ENCODE results near the gene GPR162.

Gene GPR162

GRCh38 chr12:6782850-6783566 is 38.6 kb upstream of the GPR162 start:
- H3K36me3 ChIP-seq (replicated peaks; ENCODE audit: insufficient read depth, low read length), result no peaks in the 10 kb centered on the region
- H3K4me3 ChIP-seq (ENCODE audit: low read length), result 0 out of 2 replicates have a peak overlapping the region, but pooled peaks have one; percentile 1
- H3K9me3 ChIP-seq (replicated peaks; ENCODE audit: insufficient read depth, low read length), result no peaks in the 10 kb centered on the region
- H3K9me2 ChIP-seq (replicated peaks; ENCODE audit: insufficient read depth, low read length), result no peaks in the 10 kb centered on the region
- peak overlapping the region; percentile 70 for H2AFZ ChIP-seq (ENCODE audit: low read length)
- peaks cover 30% of the 10 kb centered on the region for H3K4me1 ChIP-seq (ENCODE audit: low read length)
- TF ChIP-seq EZH2 (optimal IDR thresholded peaks at IDR 0.05; ENCODE audit: low read depth, low read length) (no peak), CTCF (IDR thresholded peaks at IDR 0.05; ENCODE audit: low read length) (no peak), EZH2phosphoT487 (IDR thresholded peaks at IDR 0.05; ENCODE audit: low read length) (no peak)
- DNase-seq, result no peak
- H3K9ac ChIP-seq (ENCODE audit: low read length), result no peak overlapping the region; the same call in 1 of the 2 replicates
- 0 out of 2 replicates have a peak, but pooled peaks cover under 1% of the 10 kb centered on the region for H3K27me3 ChIP-seq (replicated peaks; ENCODE audit: insufficient read depth, low read length)
- H3K79me2 ChIP-seq (ENCODE audit: low read length), result no peaks in the 10 kb centered on the region
- peaks cover 6% of the 10 kb centered on the region for H3F3A ChIP-seq (ENCODE audit: insufficient read depth, low read length)
- peak overlapping the region; percentile 64; the same call in 1 of the 2 replicates for H3K27ac ChIP-seq (ENCODE audit: low read length)
- peak overlapping the region; percentile 56 for H3K4me2 ChIP-seq (ENCODE audit: low read depth, low read length)
- H4K20me1 ChIP-seq (ENCODE audit: insufficient read depth, low read length), result no peaks in the 10 kb centered on the region

- no peak for DNase-seq
- H3K79me2 ChIP-seq (ENCODE audit: low read length), result no peaks in the 10 kb centered on the region
- TF ChIP-seq CTCF (IDR thresholded peaks at IDR 0.05; ENCODE audit: low read length) (no peak), EZH2phosphoT487 (IDR thresholded peaks at IDR 0.05; ENCODE audit: low read length) (no peak), EZH2 (optimal IDR thresholded peaks at IDR 0.05; ENCODE audit: low read depth, low read length) (no peak)
- H3K27me3 ChIP-seq (replicated peaks; ENCODE audit: insufficient read depth, low read length), result no peaks in the 10 kb centered on the region
- H3K9me3 ChIP-seq (replicated peaks; ENCODE audit: insufficient read depth, low read length), result no peaks in the 10 kb centered on the region
- H3F3A ChIP-seq (ENCODE audit: insufficient read depth, low read length), result peaks cover 6% of the 10 kb centered on the region
- peak overlapping the region; percentile 56; the same call in 1 of the 2 replicates for H3K4me2 ChIP-seq (ENCODE audit: low read depth, low read length)
- H3K36me3 ChIP-seq (replicated peaks; ENCODE audit: insufficient read depth, low read length), result no peaks in the 10 kb centered on the region
- H3K9ac ChIP-seq (ENCODE audit: low read length), result no peak overlapping the region
- peaks cover 30% of the 10 kb centered on the region for H3K4me1 ChIP-seq (ENCODE audit: low read length)
- no peaks in the 10 kb centered on the region for H3K9me2 ChIP-seq (replicated peaks; ENCODE audit: insufficient read depth, low read length)
- H4K20me1 ChIP-seq (ENCODE audit: insufficient read depth, low read length), result no peaks in the 10 kb centered on the region
- H2AFZ ChIP-seq (ENCODE audit: low read length), result peak overlapping the region; percentile 70; the same call in 1 of the 2 replicates
- peak overlapping the region; percentile 64; the same call in 1 of the 2 replicates for H3K27ac ChIP-seq (ENCODE audit: low read length)
- H3K4me3 ChIP-seq (ENCODE audit: low read length), result no peak overlapping the region
Observed at GRCh38 chr12:6783828-6784227, 37.8 kb upstream of the GPR162 start.

- DNase-seq, result no peak
- H3K9ac ChIP-seq (ENCODE audit: low read length), result no peak overlapping the region
- no peaks in the 10 kb centered on the region for H3K9me3 ChIP-seq (replicated peaks; ENCODE audit: insufficient read depth, low read length)
- peaks cover 6% of the 10 kb centered on the region for H3F3A ChIP-seq (ENCODE audit: insufficient read depth, low read length)
- H3K27me3 ChIP-seq (replicated peaks; ENCODE audit: insufficient read depth, low read length), result no peaks in the 10 kb centered on the region
- TF ChIP-seq CTCF (IDR thresholded peaks at IDR 0.05; ENCODE audit: low read length) (no peak), EZH2 (optimal IDR thresholded peaks at IDR 0.05; ENCODE audit: low read depth, low read length) (no peak), EZH2phosphoT487 (IDR thresholded peaks at IDR 0.05; ENCODE audit: low read length) (no peak)
- H2AFZ ChIP-seq (ENCODE audit: low read length), result 0 out of 2 replicates have a peak overlapping the region, but pooled peaks have one; percentile 70
- H3K79me2 ChIP-seq (ENCODE audit: low read length), result no peaks in the 10 kb centered on the region
- no peak overlapping the region for H3K4me3 ChIP-seq (ENCODE audit: low read length)
- H4K20me1 ChIP-seq (ENCODE audit: insufficient read depth, low read length), result no peaks in the 10 kb centered on the region
- peak overlapping the region; percentile 56; the same call in 1 of the 2 replicates for H3K4me2 ChIP-seq (ENCODE audit: low read depth, low read length)
- H3K9me2 ChIP-seq (replicated peaks; ENCODE audit: insufficient read depth, low read length), result no peaks in the 10 kb centered on the region
- peaks cover 27% of the 10 kb centered on the region for H3K4me1 ChIP-seq (ENCODE audit: low read length)
- H3K36me3 ChIP-seq (replicated peaks; ENCODE audit: insufficient read depth, low read length), result no peaks in the 10 kb centered on the region
- peak overlapping the region; percentile 64; the same call in 1 of the 2 replicates for H3K27ac ChIP-seq (ENCODE audit: low read length)
Observed at GRCh38 chr12:6784296-6784695, 37.3 kb upstream of the GPR162 start.

Data from MM.1S (cell line).